OCI-LY7 (cell line): Measurements from ENCODE around the gene CYP2A7. TPM values are rescaled to one million over a fixed set of nuclear protein-coding genes. Genes with fewer than 3 reads are reported as not detected.
"Not testable (repeated sequence)": the region's sequence is repeated elsewhere in the genome, so short reads cannot be mapped to it uniquely, and the experiment has no call there.

Source experiments
- BruUV-seq: library from RNA; stranded (reverse); fragments of 400-500 nt; replicated peaks from 2 replicates; lab custom pipeline; 2021; lab: Mats Ljungman, UMichigan
- CTCF ChIA-PET: fragments of 300-600 bp; sonication (Branson Sonifier 250); formaldehyde crosslinking; loops from one replicate; lab custom pipeline; 2022; ENCODE audit warnings: antibody characterized with exemption; ENCODE audit not compliant: unreplicated experiment; lab: Charles Lee
- POLR2A ChIA-PET: fragments of 300-600 bp; sonication (Branson Sonifier 250); formaldehyde crosslinking; loops from one replicate; lab custom pipeline; 2022; ENCODE audit warnings: antibody characterized with exemption; lab: Charles Lee
- DNase-seq: peaks from one replicate; pipeline ENCODE4 v3.0.0-alpha.2; 2015; ENCODE audit warnings: low spot score
- H2AFZ ChIP-seq: fragments of 200-600 bp; sonication (generic), shearing (Covaris generic); 2 replicates; pipeline ENCODE4 v1.6.1; 2014; ENCODE audit warnings: mild to moderate bottlenecking, antibody characterized with exemption, low read length, moderate library complexity
- H3K27ac ChIP-seq: fragments of 200-600 bp; sonication (generic); 2 replicates; pipeline ENCODE4 v1.5.1; 2014; ENCODE audit warnings: mixed run types, low read depth, mild to moderate bottlenecking, moderate library complexity, low read length, inconsistent platforms; ENCODE audit not compliant: poor library complexity, severe bottlenecking
- H3K36me3 ChIP-seq: fragments of 200-600 bp; sonication (generic); 2 replicates; pipeline ENCODE4 v1.6.1; 2014; ENCODE audit warnings: mild to moderate bottlenecking, antibody characterized with exemption, low read length, moderate library complexity, mixed read lengths; ENCODE audit not compliant: insufficient read depth
- H3K4me1 ChIP-seq: fragments of 200-600 bp; sonication (generic); 2 replicates; pipeline ENCODE4 v1.5.1; 2014; ENCODE audit warnings: mild to moderate bottlenecking, low read length; ENCODE audit not compliant: insufficient read depth, poor library complexity, severe bottlenecking
- H3K4me2 ChIP-seq: fragments of 200-600 bp; sonication (generic); 2 replicates; pipeline ENCODE4 v1.6.1; 2014; ENCODE audit warnings: mild to moderate bottlenecking, low read length
- H3K4me3 ChIP-seq: fragments of 200-600 bp; sonication (generic); 2 replicates; pipeline ENCODE4 v1.5.1; 2014; ENCODE audit warnings: mild to moderate bottlenecking, low read depth, low read length; ENCODE audit not compliant: poor library complexity, severe bottlenecking
- H3K79me2 ChIP-seq: fragments of 200-600 bp; sonication (generic); 2 replicates; pipeline ENCODE4 v1.6.1; 2016; ENCODE audit warnings: low read depth, mild to moderate bottlenecking, low read length, moderate library complexity, mixed read lengths; ENCODE audit not compliant: insufficient read depth
- H3K9me2 ChIP-seq: fragments of 200-600 bp; sonication (generic); 2 replicates; pipeline ENCODE4 v1.6.1; 2016; ENCODE audit warnings: mild to moderate bottlenecking, low read length, mixed read lengths; ENCODE audit not compliant: insufficient read depth
- H3K9me3 ChIP-seq: fragments of 200-600 bp; sonication (generic); 2 replicates; pipeline ENCODE4 v1.6.1; 2014; ENCODE audit warnings: mild to moderate bottlenecking, mixed run types, low read length, mixed read lengths
- H4K20me1 ChIP-seq: fragments of 200-600 bp; sonication (generic); 2 replicates; pipeline ENCODE4 v1.6.1; 2014; ENCODE audit warnings: mild to moderate bottlenecking, antibody characterized with exemption, low read length, moderate library complexity, mixed read lengths; ENCODE audit not compliant: insufficient read depth
- CTCF ChIP-seq: fragments of 200-600 bp; sonication (generic); conservative IDR thresholded peaks from 2 replicates; pipeline ENCODE4 v1.5.1; 2014; ENCODE audit warnings: mild to moderate bottlenecking, antibody characterized with exemption, low read length, moderate library complexity, mixed read lengths
- EZH2phosphoT487 ChIP-seq: fragments of 200-600 bp; sonication (generic); IDR thresholded peaks from 2 replicates; pipeline ENCODE4 v1.6.1; 2018; ENCODE audit warnings: low read depth, borderline replicate concordance, mild to moderate bottlenecking, mixed run types, antibody characterized with exemption, low read length, moderate library complexity, mixed read lengths
- intact Hi-C: fragments of 100-400 bp; cut with micrococcal nuclease; formaldehyde crosslinking; loops from one replicate; pipeline ENCODE4 v1.10.0; 2022; ENCODE audit not compliant: unreplicated experiment
- total RNA-seq, 2 experiments: library from RNA; depleted of rRNA in 1 of 2; stranded (reverse); fragments of >200 nt in 1 of 2; shearing (Covaris generic) in 1 of 2; gene quantifications; 2 replicates each; pipeline ENCODE4 v1.2.3, GENCODE V29; 2014 to 2022

The CYP2A7 gene
- total RNA-seq, 2 experiments from 2014 or later = not detected

- intact Hi-C loops, H3K4me3 ChIP-seq, POLR2A ChIA-PET: not testable (repeated sequence)
Observed at GRCh38 chr19:40873873-40874272, 8.2 kb downstream of the CYP2A7 start.

GRCh38 chr19:40872209-40872608 is 9.8 kb downstream of the CYP2A7 start:
- Histone ChIP-seq H3K79me2 (no peaks in the 10 kb centered on the region), H3K4me1 (no peaks in the 10 kb centered on the region), H3K9me2 (no peaks in the 10 kb centered on the region), H3K9me3 (no peaks in the 10 kb centered on the region), H4K20me1 (no peaks in the 10 kb centered on the region), H3K4me2 (no peak overlapping the region), H3K36me3 (no peaks in the 10 kb centered on the region), H3K4me3 (no peak overlapping the region), H2AFZ (no peak overlapping the region), H3K27ac (no peak overlapping the region)
- BruUV-seq = no TSS peak
- ChIA-PET CTCF (no interaction called here), POLR2A (no interaction called here)
- DNase-seq = no peak
- TF ChIP-seq EZH2phosphoT487 (no peak), CTCF (no peak)
- intact Hi-C loops = no loop called here

More at GRCh38 chr19:40873873-40874272, 8.2 kb downstream of the CYP2A7 start:
- CTCF ChIA-PET, H3K9me3 ChIP-seq, H3K36me3 ChIP-seq, DNase-seq, H3K9me2 ChIP-seq, BruUV-seq, H4K20me1 ChIP-seq, H3K4me2 ChIP-seq, H2AFZ ChIP-seq, H3K27ac ChIP-seq, H3K79me2 ChIP-seq, H3K4me1 ChIP-seq: not testable (repeated sequence)

- no TSS peak for BruUV-seq
- ChIA-PET CTCF (no interaction called here), POLR2A (no interaction called here)
- intact Hi-C loops = no loop called here
- Histone ChIP-seq H3K79me2 (no peaks in the 10 kb centered on the region), H3K9me3 (no peaks in the 10 kb centered on the region), H2AFZ (no peak overlapping the region), H3K9me2 (no peaks in the 10 kb centered on the region), H3K4me1 (no peaks in the 10 kb centered on the region), H3K4me3 (no peak overlapping the region), H3K36me3 (no peaks in the 10 kb centered on the region), H4K20me1 (no peaks in the 10 kb centered on the region), H3K4me2 (no peak overlapping the region), H3K27ac (no peak overlapping the region)
- no peak for TF ChIP-seq EZH2phosphoT487
- no peak for TF ChIP-seq CTCF
- no peak for DNase-seq
Observed at GRCh38 chr19:40867701-40868100, 14.3 kb downstream of the CYP2A7 start.

- H3K9me2 ChIP-seq, H3K36me3 ChIP-seq, H3K4me1 ChIP-seq, H3K79me2 ChIP-seq, BruUV-seq, H4K20me1 ChIP-seq, POLR2A ChIA-PET, H3K4me3 ChIP-seq, intact Hi-C loops, DNase-seq, CTCF ChIA-PET, H2AFZ ChIP-seq, H3K9me3 ChIP-seq, H3K4me2 ChIP-seq, H3K27ac ChIP-seq: not testable (repeated sequence)
Observed at GRCh38 chr19:40864739-40865496, 17.1 kb downstream of the CYP2A7 start.
